ENCODE results near the gene PLCXD3. TPM values are rescaled to one million over a fixed set of nuclear protein-coding genes. Genes with fewer than 3 reads are reported as not detected.

Gene PLCXD3
- total and polyA plus RNA-seq, 10 donors, result 0.07 to 0.61 (median 0.20) TPM

GRCh38 chr5:41413074-41413473, 97.3 kb downstream of the PLCXD3 start:
- Histone ChIP-seq H3K36me3 (no peaks in the 10 kb centered on the region), H3K4me1 (no peaks in the 10 kb centered on the region), H3K9me3 (no peaks in the 10 kb centered on the region), H3K27ac (no peak overlapping the region), H3K4me3 (no peak overlapping the region), H3K27me3 (replicated peaks in 1 of 7) (no peaks in the 10 kb centered on the region)
- no peak for DNase-seq
- intact Hi-C loops (cut with DNase I; ENCODE audit: low total_unique reads), result no loop called here
- TF ChIP-seq POLR2A (IDR thresholded peaks at IDR 0.05), result no peak
- 51 to 74% (median 67%) methylated on average over 1 of the region's 1 CpG for WGBS, 5 donors

GRCh38 chr5:41412496-41412895, 97.9 kb downstream of the PLCXD3 start:
- intact Hi-C loops (cut with DNase I; ENCODE audit: low total_unique reads), result no loop called here
- no peaks in the 10 kb centered on the region for H3K27me3 ChIP-seq (replicated peaks in 1 of 7)
- H3K36me3 ChIP-seq, result no peaks in the 10 kb centered on the region
- H3K27ac ChIP-seq, result no peak overlapping the region
- no peak for TF ChIP-seq POLR2A (IDR thresholded peaks at IDR 0.05)
- no peaks in the 10 kb centered on the region for H3K9me3 ChIP-seq
- H3K4me3 ChIP-seq, result no peak overlapping the region
- DNase-seq, result no peak
- 65 to 74% (median 67%) methylated on average over 2 of the region's 2 CpGs for WGBS, 5 donors
- H3K4me1 ChIP-seq, result no peaks in the 10 kb centered on the region

- no peaks in the 10 kb centered on the region for H3K36me3 ChIP-seq
- H3K4me3 ChIP-seq, result no peak overlapping the region
- 44 to 58% (median 48%) methylated on average over 4 of the region's 4 CpGs for WGBS, 5 donors
- intact Hi-C loops (cut with DNase I; ENCODE audit: low total_unique reads), result no loop called here
- no peaks in the 10 kb centered on the region for H3K27me3 ChIP-seq (replicated peaks in 1 of 7)
- no peaks in the 10 kb centered on the region for H3K9me3 ChIP-seq
- TF ChIP-seq POLR2AphosphoS5 (IDR thresholded peaks at IDR 0.05) (no peak), CTCF (IDR thresholded peaks at IDR 0.05 in 8 of 11, conservative IDR thresholded peaks at IDR 0.05 in 3 of 11) (no peak), POLR2A (IDR thresholded peaks at IDR 0.05) (no peak)
- H3K4me1 ChIP-seq, result no peaks in the 10 kb centered on the region
- no peak overlapping the region for H3K27ac ChIP-seq
- no peak for DNase-seq
Measured at GRCh38 chr5:41410737-41411136, 99.7 kb downstream of the PLCXD3 start.

- no peak overlapping the region for H3K4me3 ChIP-seq
- DNase-seq, result no peak
- H3K36me3 ChIP-seq, result no peaks in the 10 kb centered on the region
- no peak for TF ChIP-seq POLR2AphosphoS5 (IDR thresholded peaks at IDR 0.05)
- TF ChIP-seq POLR2A (IDR thresholded peaks at IDR 0.05), result no peak
- no peak for TF ChIP-seq CTCF (IDR thresholded peaks at IDR 0.05 in 8 of 11, conservative IDR thresholded peaks at IDR 0.05 in 3 of 11)
- H3K4me1 ChIP-seq, result no peaks in the 10 kb centered on the region
- 70 to 90% (median 86%) methylated on average over 9 of the region's 9 CpGs for WGBS, 5 donors
- intact Hi-C loops (cut with DNase I; ENCODE audit: low total_unique reads), result no loop called here
- H3K27ac ChIP-seq, result no peak overlapping the region
- no peaks in the 10 kb centered on the region for H3K9me3 ChIP-seq
- H3K27me3 ChIP-seq (replicated peaks in 1 of 7), result no peaks in the 10 kb centered on the region
Measured at GRCh38 chr5:41410307-41410706, 100.1 kb downstream of the PLCXD3 start.

- intact Hi-C loops (cut with DNase I; ENCODE audit: low total_unique reads), result no loop called here
- H3K9me3 ChIP-seq, result no peaks in the 10 kb centered on the region
- H3K27me3 ChIP-seq (replicated peaks in 1 of 7), result no peaks in the 10 kb centered on the region
- WGBS, 5 donors, result 81 to 89% (median 84%) methylated on average over 6 of the region's 6 CpGs
- H3K4me3 ChIP-seq, result no peak overlapping the region
- H3K4me1 ChIP-seq, result no peaks in the 10 kb centered on the region
- TF ChIP-seq CTCF (IDR thresholded peaks at IDR 0.05 in 8 of 11, conservative IDR thresholded peaks at IDR 0.05 in 3 of 11) (no peak), POLR2A (IDR thresholded peaks at IDR 0.05) (no peak), POLR2AphosphoS5 (IDR thresholded peaks at IDR 0.05) (no peak)
- DNase-seq, result no peak
- no peaks in the 10 kb centered on the region for H3K36me3 ChIP-seq
- no peak overlapping the region for H3K27ac ChIP-seq
Measured at GRCh38 chr5:41408676-41409443, 101.5 kb downstream of the PLCXD3 start.

Measured in spleen (tissue), 11 donors.